HFFc6 (cell line): Measurements from ENCODE around the gene RGSL1. TPM values are rescaled to one million over a fixed set of nuclear protein-coding genes. Genes with fewer than 3 reads are reported as not detected.

Source experiments
- DNase-seq: peaks from one replicate; pipeline ENCODE4 v3.0.0-alpha.2; 2018
- H3K27ac Mint-ChIP-seq: 2 replicates; pipeline ENCODE4 v1.8.0; 2020; ENCODE audit warnings: mild to moderate bottlenecking, mixed read lengths
- H3K27me3 Mint-ChIP-seq: 2 replicates; pipeline ENCODE4 v1.8.0; 2021; ENCODE audit warnings: mild to moderate bottlenecking, moderate library complexity, mixed read lengths; ENCODE audit not compliant: insufficient read depth
- H3K36me3 Mint-ChIP-seq: 2 replicates; pipeline ENCODE4 v1.8.0; 2021; ENCODE audit warnings: low read depth, mixed read lengths
- H3K4me1 Mint-ChIP-seq: 2 replicates; pipeline ENCODE4 v1.8.0; 2020; ENCODE audit warnings: low read depth, mixed read lengths
- H3K4me3 Mint-ChIP-seq: 2 replicates; pipeline ENCODE4 v1.8.0; 2020; ENCODE audit warnings: mild to moderate bottlenecking, moderate library complexity, mixed read lengths
- H3K9me3 Mint-ChIP-seq: 2 replicates; pipeline ENCODE4 v1.8.0; 2020; ENCODE audit warnings: mild to moderate bottlenecking, mixed read lengths
- CTCF ChIP-seq: fragments of 200-600 bp; sonication (generic); IDR thresholded peaks from 2 replicates; pipeline ENCODE4 v1.5.0; 2021; ENCODE audit warnings: antibody characterized with exemption, mild to moderate bottlenecking
- total RNA-seq, 6 experiments: library from RNA; stranded (reverse); fragmentation: NEBNext Ultra II Directional; extraction: Animal tissue kit (Norgen Biotek cat#: 25700); gene quantifications; 2 replicates in 1 of 6; 3 replicates in 5 of 6; pipeline ENCODE4 v1.2.3, GENCODE V29; 2021

Gene RGSL1
- total RNA-seq, 6 experiments from 2014 or later, result not detected

GRCh38 chr1:182533896-182534295, 84.0 kb downstream of the RGSL1 start:
- Mint-ChIP-seq H3K27ac (no peak overlapping the region), H3K4me1 (no peaks in the 10 kb centered on the region)
- DNase-seq, result no peak

GRCh38 chr1:182549346-182549745, 99.4 kb downstream of the RGSL1 start:
- no peak for TF ChIP-seq CTCF
- Mint-ChIP-seq H3K4me3 (no peak overlapping the region), H3K4me1 (no peaks in the 10 kb centered on the region), H3K27ac (no peak overlapping the region), H3K27me3 (peaks cover 12% of the 10 kb centered on the region), H3K36me3 (no peaks in the 10 kb centered on the region), H3K9me3 (no peaks in the 10 kb centered on the region)
- no peak for DNase-seq

More at GRCh38 chr1:182533896-182534295, 84.0 kb downstream of the RGSL1 start:
- Mint-ChIP-seq H3K27me3 (no peaks in the 10 kb centered on the region; the same call in 1 of the 2 replicates), H3K9me3 (no peaks in the 10 kb centered on the region), H3K4me3 (no peak overlapping the region), H3K36me3 (no peaks in the 10 kb centered on the region)
- no peak for TF ChIP-seq CTCF

GRCh38 chr1:182549811-182550210, 99.9 kb downstream of the RGSL1 start:
- peaks cover 12% of the 10 kb centered on the region for H3K27me3 Mint-ChIP-seq
- no peak overlapping the region for H3K4me3 Mint-ChIP-seq
- H3K9me3 Mint-ChIP-seq, result no peaks in the 10 kb centered on the region
- DNase-seq, result no peak
- H3K27ac Mint-ChIP-seq, result no peak overlapping the region
- H3K4me1 Mint-ChIP-seq, result no peaks in the 10 kb centered on the region
- H3K36me3 Mint-ChIP-seq, result no peaks in the 10 kb centered on the region
- TF ChIP-seq CTCF, result no peak

- no peaks in the 10 kb centered on the region for H3K4me1 Mint-ChIP-seq
- H3K36me3 Mint-ChIP-seq, result no peaks in the 10 kb centered on the region
- H3K27ac Mint-ChIP-seq, result no peak overlapping the region
- TF ChIP-seq CTCF, result no peak
- DNase-seq, result no peak
- H3K27me3 Mint-ChIP-seq, result peaks cover 14% of the 10 kb centered on the region
- H3K9me3 Mint-ChIP-seq, result no peaks in the 10 kb centered on the region
- no peak overlapping the region for H3K4me3 Mint-ChIP-seq
These were observed 102.6 kb downstream of the RGSL1 start for GRCh38 chr1:182552527-182552926.

GRCh38 chr1:182555493-182555892, 105.5 kb downstream of the RGSL1 start:
- Mint-ChIP-seq H3K27me3 (peaks cover 19% of the 10 kb centered on the region), H3K9me3 (no peaks in the 10 kb centered on the region), H3K36me3 (no peaks in the 10 kb centered on the region), H3K4me3 (no peak overlapping the region), H3K27ac (no peak overlapping the region), H3K4me1 (no peaks in the 10 kb centered on the region)
- no peak for DNase-seq
- no peak for TF ChIP-seq CTCF

- H3K4me3 Mint-ChIP-seq, result no peak overlapping the region
- DNase-seq, result no peak
- H3K27ac Mint-ChIP-seq, result no peak overlapping the region
- no peaks in the 10 kb centered on the region for H3K36me3 Mint-ChIP-seq
- no peaks in the 10 kb centered on the region for H3K9me3 Mint-ChIP-seq
- TF ChIP-seq CTCF, result no peak
- no peaks in the 10 kb centered on the region for H3K4me1 Mint-ChIP-seq
- H3K27me3 Mint-ChIP-seq, result peaks cover 18% of the 10 kb centered on the region
These were observed 106.3 kb downstream of the RGSL1 start for GRCh38 chr1:182556279-182556678.
